ENCODE measurements around the gene SEC14L3.

SEC14L3 gene

DNA sequence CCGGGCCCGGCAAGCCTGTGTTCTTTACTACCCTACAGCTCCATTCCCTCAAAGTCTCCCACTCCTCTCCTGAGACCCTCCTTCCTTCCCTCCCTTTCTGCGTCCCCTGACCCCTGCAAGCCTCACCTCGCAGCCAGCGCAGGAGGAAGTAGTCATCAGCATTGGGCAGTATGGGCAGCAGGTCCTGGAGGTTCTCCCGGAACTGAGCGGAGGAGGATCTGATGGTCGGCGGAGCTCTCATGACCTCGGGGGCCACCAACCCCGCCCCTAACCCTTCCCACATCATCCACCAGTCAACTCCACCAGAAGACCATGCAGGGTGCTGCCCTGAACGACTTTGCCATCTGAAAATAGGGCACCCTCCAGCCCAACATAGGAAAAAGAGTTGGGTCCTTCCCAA is 31.7 kb upstream of the SEC14L3 start:
- no peaks in the 10 kb centered on the region for H3K36me3 ChIP-seq (ENCODE audit: control insufficient read depth, insufficient read depth, low read length, severe bottlenecking)
- no peak overlapping the region for H3K9ac ChIP-seq (ENCODE audit: low read length)
- H3K4me1 ChIP-seq (ENCODE audit: control insufficient read depth, insufficient read depth, low read length), result no peaks in the 10 kb centered on the region
- peaks cover 15% of the 10 kb centered on the region for H3K27me3 ChIP-seq (replicated peaks; ENCODE audit: control insufficient read depth, insufficient read depth, low read length)
- no peak overlapping the region for H3K4me3 ChIP-seq (ENCODE audit: low read length)
- no peak for DNase-seq (ENCODE audit: low read depth)
- no peaks in the 10 kb centered on the region for H3K9me3 ChIP-seq (ENCODE audit: control insufficient read depth, low read length)

GRCh38 chr22:30502911-30503310 is 31.1 kb upstream of the SEC14L3 start:
- no peak overlapping the region for H3K9ac ChIP-seq (ENCODE audit: low read length)
- H3K4me1 ChIP-seq (ENCODE audit: control insufficient read depth, insufficient read depth, low read length), result no peaks in the 10 kb centered on the region
- no peak overlapping the region for H3K4me3 ChIP-seq (ENCODE audit: low read length)
- no peaks in the 10 kb centered on the region for H3K9me3 ChIP-seq (ENCODE audit: control insufficient read depth, low read length)
- DNase-seq (ENCODE audit: low read depth), result no peak
- H3K36me3 ChIP-seq (ENCODE audit: control insufficient read depth, insufficient read depth, low read length, severe bottlenecking), result no peaks in the 10 kb centered on the region
- H3K27me3 ChIP-seq (replicated peaks; ENCODE audit: control insufficient read depth, insufficient read depth, low read length), result peaks cover 15% of the 10 kb centered on the region

DNA sequence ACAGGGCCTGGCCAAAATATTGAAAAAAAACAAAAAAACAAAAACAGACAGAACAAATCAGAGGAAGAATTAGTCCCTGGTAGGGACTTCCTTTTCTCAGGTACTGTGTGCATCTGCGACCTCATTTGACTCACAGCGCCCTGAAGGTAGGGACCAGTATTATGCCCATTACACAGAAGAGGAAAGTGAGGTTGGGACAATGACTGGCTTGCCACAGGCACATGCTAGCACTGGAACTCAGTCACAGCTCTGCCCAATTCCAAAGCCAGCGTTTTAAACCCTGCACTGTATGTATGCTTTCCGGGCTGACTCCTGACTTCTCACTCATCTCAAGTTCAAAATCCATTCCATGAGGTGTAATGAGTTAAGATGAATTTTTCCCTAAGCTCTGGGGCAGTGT is 30.3 kb upstream of the SEC14L3 start:
- peaks cover 18% of the 10 kb centered on the region for H3K27me3 ChIP-seq (replicated peaks; ENCODE audit: control insufficient read depth, insufficient read depth, low read length)

GRCh38 chr22:30500628-30501027 is 28.8 kb upstream of the SEC14L3 start:
- H3K4me3 ChIP-seq (ENCODE audit: low read length), result no peak overlapping the region
- H3K9me3 ChIP-seq (ENCODE audit: control insufficient read depth, low read length), result no peaks in the 10 kb centered on the region
- peaks cover 20% of the 10 kb centered on the region for H3K27me3 ChIP-seq (replicated peaks; ENCODE audit: control insufficient read depth, insufficient read depth, low read length)
- DNase-seq (ENCODE audit: low read depth), result no peak
- H3K4me1 ChIP-seq (ENCODE audit: control insufficient read depth, insufficient read depth, low read length), result no peaks in the 10 kb centered on the region
- no peak overlapping the region for H3K9ac ChIP-seq (ENCODE audit: low read length)
- no peaks in the 10 kb centered on the region for H3K36me3 ChIP-seq (ENCODE audit: control insufficient read depth, insufficient read depth, low read length, severe bottlenecking)

More for the DNA sequence above, 30.3 kb upstream of the SEC14L3 start:
- H3K4me1 ChIP-seq (ENCODE audit: control insufficient read depth, insufficient read depth, low read length), result no peaks in the 10 kb centered on the region
- no peaks in the 10 kb centered on the region for H3K9me3 ChIP-seq (ENCODE audit: control insufficient read depth, low read length)
- H3K36me3 ChIP-seq (ENCODE audit: control insufficient read depth, insufficient read depth, low read length, severe bottlenecking), result no peaks in the 10 kb centered on the region
- DNase-seq (ENCODE audit: low read depth), result no peak
- H3K9ac ChIP-seq (ENCODE audit: low read length), result no peak overlapping the region
- H3K4me3 ChIP-seq (ENCODE audit: low read length), result no peak overlapping the region

DNA sequence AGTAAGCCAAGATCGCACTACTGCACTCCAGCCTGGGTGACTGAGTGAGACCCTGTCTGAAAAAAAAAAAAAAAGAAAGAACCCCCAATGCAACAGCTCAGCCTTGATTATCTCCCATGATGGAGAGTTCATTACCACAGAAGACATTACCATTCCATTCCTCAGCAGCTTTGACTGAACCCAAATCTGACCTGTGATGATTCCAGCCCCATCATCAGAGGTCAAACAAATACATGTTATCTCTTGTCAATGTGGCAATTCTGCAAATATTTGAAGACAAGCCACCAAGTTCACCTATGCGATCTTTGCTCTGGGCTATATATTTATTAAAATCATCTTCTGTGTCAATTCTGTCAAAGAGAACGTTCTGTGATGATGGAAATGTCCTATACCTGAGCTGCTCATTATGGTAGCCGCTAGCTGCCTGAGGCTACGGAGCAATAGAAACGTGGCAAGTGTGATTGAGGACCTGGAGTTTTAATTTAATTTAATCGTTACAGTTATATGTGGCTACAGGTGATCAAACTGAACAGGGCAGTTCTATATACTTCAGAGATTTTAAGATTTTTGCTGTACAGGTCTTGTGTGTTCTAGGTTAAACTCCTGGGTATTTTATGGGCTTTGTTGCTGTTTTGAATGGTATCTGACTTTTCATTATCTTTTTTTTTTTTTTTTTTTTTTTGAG is 25.8 kb upstream of the SEC14L3 start:
- Histone ChIP-seq H3K9ac (ENCODE audit: low read length) (no peak overlapping the region), H3K9me3 (ENCODE audit: control insufficient read depth, low read length) (no peaks in the 10 kb centered on the region), H3K4me1 (ENCODE audit: control insufficient read depth, insufficient read depth, low read length) (no peaks in the 10 kb centered on the region), H3K36me3 (ENCODE audit: control insufficient read depth, insufficient read depth, low read length, severe bottlenecking) (no peaks in the 10 kb centered on the region), H3K27me3 (replicated peaks; ENCODE audit: control insufficient read depth, insufficient read depth, low read length) (peaks cover 40% of the 10 kb centered on the region), H3K4me3 (ENCODE audit: low read length) (no peak overlapping the region)
- no peak for DNase-seq (ENCODE audit: low read depth)

GRCh38 chr22:30495041-30495784 is 23.4 kb upstream of the SEC14L3 start:
- no peak for DNase-seq (ENCODE audit: low read depth)
- Histone ChIP-seq H3K27me3 (replicated peaks; ENCODE audit: control insufficient read depth, insufficient read depth, low read length) (peaks cover 47% of the 10 kb centered on the region), H3K9me3 (ENCODE audit: control insufficient read depth, low read length) (no peaks in the 10 kb centered on the region), H3K36me3 (ENCODE audit: control insufficient read depth, insufficient read depth, low read length, severe bottlenecking) (no peaks in the 10 kb centered on the region), H3K4me3 (ENCODE audit: low read length) (no peak overlapping the region), H3K9ac (ENCODE audit: low read length) (no peak overlapping the region), H3K4me1 (ENCODE audit: control insufficient read depth, insufficient read depth, low read length) (no peaks in the 10 kb centered on the region)

DNA sequence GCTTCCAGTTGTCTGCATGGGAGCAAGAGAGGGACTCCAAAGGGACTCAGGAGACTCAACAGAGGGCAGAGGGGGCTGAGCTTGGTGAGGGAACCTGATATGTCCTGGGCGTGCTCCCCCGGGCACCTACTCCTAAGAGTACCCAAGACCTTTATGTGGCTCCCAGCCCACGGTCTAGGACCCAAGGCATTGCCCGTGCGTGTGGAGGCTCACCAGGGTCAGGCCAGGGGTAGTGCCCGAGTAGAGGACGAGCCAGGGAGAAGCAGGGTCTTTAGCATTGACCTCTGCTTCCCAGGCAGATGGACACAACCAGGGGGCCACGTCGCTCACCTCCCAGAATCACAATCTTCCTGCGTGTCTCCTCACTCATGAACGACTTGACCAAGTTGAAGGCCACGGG is 20.3 kb upstream of the SEC14L3 start:
- H3K27me3 ChIP-seq (replicated peaks; ENCODE audit: control insufficient read depth, insufficient read depth, low read length), result peaks cover 57% of the 10 kb centered on the region
- H3K4me3 ChIP-seq (ENCODE audit: low read length), result no peak overlapping the region
- H3K4me1 ChIP-seq (ENCODE audit: control insufficient read depth, insufficient read depth, low read length), result no peaks in the 10 kb centered on the region
- no peak overlapping the region for H3K9ac ChIP-seq (ENCODE audit: low read length)
- no peaks in the 10 kb centered on the region for H3K9me3 ChIP-seq (ENCODE audit: control insufficient read depth, low read length)
- no peaks in the 10 kb centered on the region for H3K36me3 ChIP-seq (ENCODE audit: control insufficient read depth, insufficient read depth, low read length, severe bottlenecking)
- no peak for DNase-seq (ENCODE audit: low read depth)

DNA sequence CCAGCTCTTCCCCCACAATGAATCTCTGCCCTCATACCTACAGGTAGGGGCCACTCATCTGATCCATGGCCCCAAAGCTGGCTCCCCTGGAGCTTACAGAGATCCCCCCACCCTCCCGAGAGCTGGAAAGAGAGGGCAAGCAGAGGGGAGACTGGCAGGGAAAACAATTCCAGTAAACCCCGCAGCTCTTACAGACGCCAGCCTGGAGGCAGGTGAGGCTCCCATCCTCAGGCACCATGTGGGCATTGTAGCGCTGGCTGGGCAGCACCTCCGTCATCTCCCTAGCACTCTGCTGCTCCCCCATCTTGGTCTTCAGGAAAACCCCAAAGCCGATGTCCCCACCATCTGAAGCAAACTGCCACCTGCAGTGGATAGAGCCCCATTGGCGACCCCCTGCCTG is 19.6 kb upstream of the SEC14L3 start:
- Histone ChIP-seq H3K4me3 (ENCODE audit: low read length) (no peak overlapping the region), H3K36me3 (ENCODE audit: control insufficient read depth, insufficient read depth, low read length, severe bottlenecking) (no peaks in the 10 kb centered on the region), H3K9ac (ENCODE audit: low read length) (no peak overlapping the region), H3K27me3 (replicated peaks; ENCODE audit: control insufficient read depth, insufficient read depth, low read length) (peaks cover 54% of the 10 kb centered on the region), H3K4me1 (ENCODE audit: control insufficient read depth, insufficient read depth, low read length) (no peaks in the 10 kb centered on the region), H3K9me3 (ENCODE audit: control insufficient read depth, low read length) (no peaks in the 10 kb centered on the region)
- no peak for DNase-seq (ENCODE audit: low read depth)

DNA sequence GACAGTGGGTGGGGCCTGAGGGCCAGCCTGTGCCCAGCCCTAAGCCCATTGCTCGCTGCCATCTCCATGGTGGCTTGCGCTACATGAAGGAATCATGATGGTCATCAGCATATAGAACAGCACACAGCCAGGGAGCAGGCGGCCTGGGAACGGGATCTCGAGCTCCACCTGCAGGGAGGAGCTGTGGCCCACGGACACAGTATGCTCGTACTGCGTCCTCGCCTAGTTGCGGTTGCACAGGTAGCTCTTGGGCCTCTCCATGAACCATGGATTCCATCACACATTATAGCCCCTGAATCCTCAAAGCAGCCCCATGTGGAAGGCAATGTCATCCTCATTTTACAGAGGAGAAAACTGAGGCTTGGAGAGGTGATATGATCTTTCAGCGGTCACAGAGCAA is 18.6 kb upstream of the SEC14L3 start:
- Histone ChIP-seq H3K9me3 (ENCODE audit: control insufficient read depth, low read length) (no peaks in the 10 kb centered on the region), H3K27me3 (replicated peaks; ENCODE audit: control insufficient read depth, insufficient read depth, low read length) (peaks cover 50% of the 10 kb centered on the region), H3K4me3 (ENCODE audit: low read length) (no peak overlapping the region), H3K4me1 (ENCODE audit: control insufficient read depth, insufficient read depth, low read length) (no peaks in the 10 kb centered on the region), H3K36me3 (ENCODE audit: control insufficient read depth, insufficient read depth, low read length, severe bottlenecking) (no peaks in the 10 kb centered on the region), H3K9ac (ENCODE audit: low read length) (no peak overlapping the region)
- DNase-seq (ENCODE audit: low read depth), result no peak

DNA sequence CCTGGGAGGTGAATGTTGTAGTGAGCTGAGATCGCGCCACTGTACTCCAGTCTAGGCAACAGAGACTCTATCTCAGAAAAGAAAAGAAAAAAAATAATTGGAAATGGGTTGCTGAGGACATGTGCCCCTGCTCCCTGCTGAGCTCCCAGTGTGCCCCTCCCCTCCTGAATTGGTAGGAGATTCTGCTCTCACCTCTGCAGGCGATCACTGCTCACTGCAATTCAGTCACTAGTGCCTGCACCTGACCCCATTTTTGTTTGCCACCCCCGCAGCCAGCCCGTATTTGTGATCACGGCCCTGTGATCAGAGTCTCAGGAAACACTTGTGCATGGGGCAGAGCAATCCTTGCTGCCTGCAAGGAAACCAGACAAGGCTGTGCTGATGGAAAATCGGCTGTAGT is 16.3 kb upstream of the SEC14L3 start:
- Histone ChIP-seq H3K36me3 (ENCODE audit: control insufficient read depth, insufficient read depth, low read length, severe bottlenecking) (no peaks in the 10 kb centered on the region), H3K9me3 (ENCODE audit: control insufficient read depth, low read length) (no peaks in the 10 kb centered on the region), H3K4me1 (ENCODE audit: control insufficient read depth, insufficient read depth, low read length) (no peaks in the 10 kb centered on the region), H3K9ac (ENCODE audit: low read length) (no peak overlapping the region), H3K27me3 (replicated peaks; ENCODE audit: control insufficient read depth, insufficient read depth, low read length) (peaks cover 30% of the 10 kb centered on the region), H3K4me3 (ENCODE audit: low read length) (no peak overlapping the region)
- DNase-seq (ENCODE audit: low read depth), result no peak

GRCh38 chr22:30486661-30487115 is 14.9 kb upstream of the SEC14L3 start:
- Histone ChIP-seq H3K9ac (ENCODE audit: low read length) (no peak overlapping the region), H3K36me3 (ENCODE audit: control insufficient read depth, insufficient read depth, low read length, severe bottlenecking) (no peaks in the 10 kb centered on the region), H3K4me1 (ENCODE audit: control insufficient read depth, insufficient read depth, low read length) (no peaks in the 10 kb centered on the region), H3K27me3 (replicated peaks; ENCODE audit: control insufficient read depth, insufficient read depth, low read length) (peaks cover 26% of the 10 kb centered on the region), H3K9me3 (ENCODE audit: control insufficient read depth, low read length) (no peaks in the 10 kb centered on the region), H3K4me3 (ENCODE audit: low read length) (no peak overlapping the region)
- no peak for DNase-seq (ENCODE audit: low read depth)
